NCI-H2029 (cell line): ENCODE results near the gene LUZP4.
A peak's percentile ranks its signal among the peaks of the same experiment; 100 is the strongest.
"Not testable (repeated sequence)": the region's sequence is repeated elsewhere in the genome, so short reads cannot be mapped to it uniquely, and the experiment has no call there.

Experiments used
- DNase-seq: peaks from one replicate; lab custom pipeline; 2025; lab: John Stamatoyannopoulos, UW

LUZP4 gene

DNA sequence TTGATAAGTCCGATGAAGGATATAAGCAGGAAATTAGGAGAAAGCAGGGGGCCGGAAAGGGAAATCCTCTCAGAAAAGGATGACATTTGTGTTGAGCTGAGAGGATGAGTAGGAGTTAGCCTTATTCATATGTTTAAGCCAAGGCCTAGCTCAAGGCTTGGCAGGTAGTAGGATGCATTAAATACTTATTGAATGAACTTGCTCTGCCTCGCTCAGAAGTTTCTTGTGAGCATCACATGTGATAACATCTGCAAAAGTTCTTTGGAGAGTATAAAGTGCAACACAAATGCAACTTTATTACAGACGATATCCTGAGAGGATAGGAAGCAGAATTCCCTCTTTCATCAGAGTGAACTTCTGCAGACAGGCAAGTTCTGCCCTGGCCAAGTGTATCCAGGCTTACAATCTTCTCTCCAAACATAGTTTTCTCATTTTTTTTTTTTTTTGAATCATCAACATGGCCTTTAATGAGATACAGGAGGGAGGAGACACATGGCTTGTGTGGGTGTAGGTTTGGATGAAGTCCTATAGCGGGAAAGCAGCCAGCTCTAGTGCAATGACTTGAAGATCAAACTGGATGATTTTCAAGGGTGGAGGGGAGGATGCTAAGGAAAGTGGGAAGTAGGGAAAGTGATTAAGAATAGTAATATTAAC lies 48.1 kb downstream of the LUZP4 start:
- DNase-seq, result no peak

DNA sequence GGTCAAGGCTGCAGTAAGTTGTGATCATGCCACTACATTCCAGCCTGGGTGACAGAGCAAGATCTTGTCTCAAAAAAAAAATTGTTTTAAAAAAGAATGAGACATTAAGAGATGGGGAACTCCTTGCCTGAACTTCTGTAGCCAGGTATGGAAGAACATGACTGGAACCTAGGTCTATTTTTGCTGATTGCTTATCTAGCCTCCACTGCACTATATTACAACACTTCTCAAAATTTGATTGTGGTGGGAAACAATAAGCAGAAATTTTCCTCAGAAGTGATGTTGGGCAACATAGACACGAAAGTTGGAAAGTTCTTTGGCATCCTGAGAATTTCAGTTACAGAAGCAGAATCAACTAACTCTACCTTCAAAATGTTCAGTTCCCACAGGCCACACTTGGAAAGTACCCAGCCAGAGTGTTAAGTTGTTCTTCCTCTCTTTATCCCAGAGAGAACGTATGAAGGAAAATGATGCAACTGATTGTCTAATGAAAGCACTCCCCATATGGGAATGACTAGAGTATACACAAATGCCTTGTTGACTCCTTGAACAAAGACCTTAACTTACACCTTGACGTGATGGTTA lies 50.0 kb downstream of the LUZP4 start:
- DNase-seq, result no peak

DNA sequence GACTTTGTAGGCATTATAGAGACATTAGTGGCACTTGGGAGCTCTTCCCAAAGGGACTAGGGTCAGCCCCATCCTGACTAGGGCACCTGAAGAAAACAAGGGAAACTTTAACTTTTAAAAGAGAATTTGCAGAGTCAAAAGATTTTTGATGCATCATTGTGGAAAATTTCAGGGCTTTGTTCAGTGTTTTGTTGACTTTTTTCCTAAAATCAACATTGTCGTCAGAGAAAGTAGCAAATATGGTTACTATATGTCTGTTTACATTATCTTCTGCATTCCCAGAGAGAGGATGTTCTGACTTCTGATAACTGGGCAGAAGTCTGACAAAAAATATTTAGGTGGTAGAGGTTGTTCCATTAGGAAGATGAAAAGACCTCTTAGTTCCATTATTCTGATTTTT lies 51.9 kb downstream of the LUZP4 start:
- DNase-seq, result no peak

DNA sequence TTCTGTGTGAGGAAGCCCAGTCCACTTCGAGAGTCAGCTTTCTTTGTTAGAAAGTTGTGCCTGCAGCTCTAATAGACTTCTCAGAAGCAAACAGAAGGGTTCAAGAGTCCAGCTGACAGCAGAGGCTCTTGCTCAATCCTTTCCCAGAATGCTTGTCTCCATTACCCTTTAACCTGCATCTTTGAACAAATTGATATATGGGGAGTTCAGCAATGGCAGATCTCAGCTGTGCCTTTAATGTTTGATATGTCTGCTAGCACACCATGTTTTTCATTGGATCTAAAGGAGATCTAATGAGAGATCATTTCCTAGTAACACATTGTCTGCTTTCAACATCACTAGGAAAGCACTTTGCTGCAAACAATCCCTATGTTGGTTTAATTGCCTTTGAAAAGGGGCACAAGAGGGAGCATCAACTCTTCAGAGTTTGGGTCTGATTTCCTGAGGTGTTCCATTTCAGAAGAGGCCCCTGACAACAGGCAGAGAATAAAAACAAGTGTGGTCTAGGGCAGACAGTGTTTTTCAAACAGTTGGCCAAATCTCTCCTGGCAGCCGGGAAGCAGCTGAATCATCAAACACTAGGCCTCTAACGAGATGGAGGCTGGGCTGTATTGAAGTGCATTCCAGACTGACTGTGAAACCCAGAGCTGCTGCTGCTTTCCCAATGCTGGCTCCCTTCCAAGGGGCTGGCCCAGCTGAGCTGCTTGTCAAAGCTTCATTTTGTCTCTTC lies 55.5 kb downstream of the LUZP4 start:
- peak; percentile 92 for DNase-seq

DNA sequence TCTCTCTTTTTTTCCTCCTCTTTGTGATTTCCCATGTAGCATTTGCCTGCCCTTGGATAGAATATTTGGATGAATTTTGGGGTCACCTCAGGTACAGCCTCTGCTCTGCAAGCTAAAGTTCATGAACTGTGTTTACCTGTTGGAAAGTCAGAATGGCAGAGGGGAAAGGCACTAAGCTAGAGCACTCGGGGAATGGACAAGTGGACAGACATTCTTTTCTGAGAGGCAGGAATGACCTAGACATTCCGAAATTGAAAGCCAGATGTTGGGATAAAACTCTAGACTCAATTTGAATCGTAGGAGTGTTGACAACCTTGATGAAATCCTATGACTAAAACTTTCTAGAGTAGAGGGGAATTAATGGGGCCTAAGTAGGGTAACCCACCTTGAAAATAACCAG lies 56.1 kb downstream of the LUZP4 start:
- DNase-seq, result no peak

DNA sequence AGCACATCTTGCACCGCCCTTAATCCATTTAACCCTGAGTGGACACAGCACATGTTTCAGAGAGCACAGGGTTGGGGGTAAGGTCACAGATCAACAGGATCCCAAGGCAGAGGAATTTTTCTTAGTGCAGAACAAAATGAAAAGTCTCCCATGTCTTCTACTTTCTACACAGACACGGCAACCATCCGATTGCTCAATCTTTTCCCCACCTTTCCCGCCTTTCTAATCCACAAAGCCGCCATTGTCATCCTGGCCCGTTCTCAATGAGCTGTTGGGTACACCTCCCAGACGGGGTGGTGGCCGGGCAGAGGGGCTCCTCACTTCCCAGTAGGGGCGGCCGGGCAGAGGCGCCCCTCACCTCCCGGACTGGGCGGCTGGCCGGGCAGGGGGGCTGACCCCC lies 57.2 kb downstream of the LUZP4 start:
- not testable (repeated sequence) for DNase-seq

DNA sequence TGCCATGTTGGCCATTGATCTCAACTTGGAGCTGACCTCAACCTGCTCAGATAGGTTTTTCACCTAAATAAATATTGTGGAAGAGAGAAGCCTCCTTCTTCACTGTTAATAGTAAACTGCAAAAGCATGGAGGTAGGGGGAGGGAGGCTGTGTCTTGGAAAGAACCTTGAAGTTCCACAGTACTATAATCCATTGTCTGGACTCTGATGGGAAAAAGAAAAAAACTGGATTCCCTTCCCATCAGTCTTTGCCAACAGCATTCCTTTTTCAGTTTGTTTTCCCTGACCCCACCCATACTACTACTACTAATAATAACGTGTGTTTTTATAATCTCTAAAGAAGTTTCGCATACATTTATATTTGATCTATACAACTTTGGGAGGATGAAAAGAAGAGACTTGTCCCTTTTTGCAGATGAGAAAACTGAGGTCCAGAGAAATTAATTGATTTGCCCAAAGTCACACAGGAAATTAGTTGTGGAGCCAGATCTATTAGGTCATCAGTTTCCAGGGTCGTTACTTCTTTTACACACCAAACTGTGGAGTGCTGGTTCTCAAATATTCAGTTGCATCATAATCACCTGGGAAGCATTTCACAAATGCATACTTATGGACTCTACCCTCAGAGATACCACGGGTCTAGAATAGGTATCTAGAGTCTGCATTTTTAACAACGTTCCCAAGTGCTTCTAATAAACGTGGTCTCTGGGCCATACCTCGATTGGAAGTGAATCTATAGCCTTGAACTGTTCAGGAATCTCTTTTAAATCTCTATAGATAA lies 59.1 kb downstream of the LUZP4 start:
- no peak for DNase-seq

DNA sequence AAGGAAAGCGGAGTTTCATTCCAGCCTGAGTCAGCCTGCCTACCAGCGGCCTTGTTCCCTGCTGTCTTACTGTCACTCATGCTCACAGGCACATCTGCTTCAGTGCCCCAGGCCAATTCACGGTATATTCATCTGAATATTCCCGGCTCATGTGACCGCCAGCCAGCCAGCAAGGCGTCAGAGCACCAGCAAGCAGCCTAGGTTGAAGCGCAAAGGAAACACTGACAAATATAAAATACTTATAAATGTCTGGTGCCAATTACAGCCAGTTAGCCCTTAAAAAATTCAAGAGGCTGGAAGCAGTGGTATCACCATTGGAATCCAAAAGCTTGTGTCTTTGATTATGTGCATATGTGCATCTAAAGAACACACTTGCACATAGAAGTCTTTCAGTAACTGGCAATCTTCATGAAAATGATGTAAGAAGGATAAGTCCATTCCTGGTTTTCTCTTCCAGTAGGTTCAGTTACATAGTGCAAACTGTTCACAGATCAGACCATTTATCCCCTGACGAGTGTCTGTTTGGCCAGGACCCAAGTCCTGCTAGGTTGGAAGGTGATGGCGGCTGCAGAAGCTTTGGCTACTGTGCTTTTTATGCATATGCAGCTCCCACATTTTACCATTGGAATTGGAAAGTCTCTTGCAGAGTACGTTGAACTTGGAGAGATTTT lies 61.3 kb downstream of the LUZP4 start:
- DNase-seq, result peak; percentile 7

DNA sequence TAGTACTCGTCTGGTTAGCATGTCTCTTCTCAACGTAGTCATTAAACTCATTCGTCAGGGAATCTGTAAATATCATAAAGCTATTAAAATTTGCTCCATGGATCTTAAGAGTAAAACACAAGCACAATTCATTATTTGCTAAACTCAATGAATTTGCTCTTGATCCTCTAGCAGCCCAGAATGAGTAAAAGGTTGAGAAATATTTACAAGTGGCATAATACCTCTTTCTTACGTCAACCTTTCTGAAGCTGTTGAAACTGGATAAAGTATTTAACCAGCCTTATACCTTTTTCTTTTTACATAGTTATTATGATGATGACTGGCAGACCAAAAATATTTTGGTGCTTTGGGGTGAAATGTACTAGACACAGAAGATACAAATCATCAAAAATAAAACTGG lies 66.9 kb downstream of the LUZP4 start:
- no peak for DNase-seq
